ENCODE measurements around the gene INPP5D.

DNA sequence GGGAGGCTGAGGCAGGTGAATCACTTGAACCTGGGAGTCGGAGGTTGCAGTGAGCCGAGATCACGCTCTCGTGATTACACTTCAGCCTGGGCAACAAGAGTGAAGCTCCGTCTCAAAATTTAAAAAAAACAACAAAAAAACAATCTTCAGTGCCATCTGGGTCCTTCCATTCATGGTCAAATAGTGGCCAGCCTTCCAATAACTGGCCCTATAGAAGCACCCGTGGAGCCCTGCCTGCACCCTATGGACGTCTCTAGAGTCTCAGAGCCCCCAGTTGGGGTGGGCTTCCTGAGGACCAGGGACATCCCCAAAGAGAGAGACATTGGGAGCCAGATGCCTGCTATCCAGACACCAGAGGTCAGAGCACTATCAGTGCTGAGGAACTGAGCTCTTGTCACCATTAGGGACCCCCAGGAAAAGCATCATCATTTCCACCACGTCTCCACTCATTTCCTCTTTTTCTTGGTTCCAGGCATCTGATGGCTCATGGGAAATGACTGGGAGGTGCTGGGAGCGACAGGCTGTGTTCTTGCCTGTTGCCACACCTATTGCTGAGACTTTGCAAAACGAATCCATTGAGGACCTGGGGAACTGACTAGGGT is 18.3 kb upstream of the INPP5D start:
- TF ChIP-seq, protein P1, sequence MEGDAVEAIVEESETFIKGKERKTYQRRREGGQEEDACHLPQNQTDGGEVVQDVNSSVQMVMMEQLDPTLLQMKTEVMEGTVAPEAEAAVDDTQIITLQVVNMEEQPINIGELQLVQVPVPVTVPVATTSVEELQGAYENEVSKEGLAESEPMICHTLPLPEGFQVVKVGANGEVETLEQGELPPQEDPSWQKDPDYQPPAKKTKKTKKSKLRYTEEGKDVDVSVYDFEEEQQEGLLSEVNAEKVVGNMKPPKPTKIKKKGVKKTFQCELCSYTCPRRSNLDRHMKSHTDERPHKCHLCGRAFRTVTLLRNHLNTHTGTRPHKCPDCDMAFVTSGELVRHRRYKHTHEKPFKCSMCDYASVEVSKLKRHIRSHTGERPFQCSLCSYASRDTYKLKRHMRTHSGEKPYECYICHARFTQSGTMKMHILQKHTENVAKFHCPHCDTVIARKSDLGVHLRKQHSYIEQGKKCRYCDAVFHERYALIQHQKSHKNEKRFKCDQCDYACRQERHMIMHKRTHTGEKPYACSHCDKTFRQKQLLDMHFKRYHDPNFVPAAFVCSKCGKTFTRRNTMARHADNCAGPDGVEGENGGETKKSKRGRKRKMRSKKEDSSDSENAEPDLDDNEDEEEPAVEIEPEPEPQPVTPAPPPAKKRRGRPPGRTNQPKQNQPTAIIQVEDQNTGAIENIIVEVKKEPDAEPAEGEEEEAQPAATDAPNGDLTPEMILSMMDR (IDR thresholded peaks at IDR 0.05) = no peak
- TF ChIP-seq EP300 (IDR thresholded peaks at IDR 0.05) = no peak
- TF ChIP-seq POLR2AphosphoS5 (IDR thresholded peaks at IDR 0.05) = no peak

Data from stomach (tissue), 4 donors.